DND-41 (cell line): ENCODE data around the gene DCLK3.

ENCODE experiments used
- CTCF ChIP-seq: IDR thresholded peaks from 2 replicates; pipeline ENCODE4 v1.5.1; 2012; ENCODE audit warnings: borderline replicate concordance, low read length, moderate library complexity, mild to moderate bottlenecking; ENCODE audit not compliant: poor library complexity, severe bottlenecking; ENCODE audit errors: extremely low read depth
- EZH2 ChIP-seq: IDR thresholded peaks from 3 replicates; pipeline ENCODE4 v1.6.1; 2012; ENCODE audit warnings: borderline replicate concordance, low read depth, mild to moderate bottlenecking, moderate library complexity, low read length, inconsistent platforms; ENCODE audit not compliant: severe bottlenecking

- TF ChIP-seq EZH2 (no peak), CTCF (no peak)
Measured at GRCh38 chr3:36784138-36784635, 19.8 kb upstream of the DCLK3 start.
